IMR-90 (cell line): ENCODE results near the gene IFI44L. TPM values are rescaled to one million over a fixed set of nuclear protein-coding genes. Genes with fewer than 3 reads are reported as not detected.

Source experiments
- ATAC-seq: fragments of 200-7000 bp; cut with Tn5 transposase; 2 replicates; pipeline ENCODE4 v1.9.1; 2020; ENCODE audit warnings: low read depth, mild to moderate bottlenecking, moderate library complexity
- BruUV-seq: library from RNA; stranded (reverse); fragments of 400-500 nt; replicated peaks from 2 replicates; lab custom pipeline; 2021; lab: Mats Ljungman, UMichigan
- CTCF ChIA-PET: fragments of 300-600 bp; formaldehyde crosslinking; extraction: SDS; loops from one replicate; lab custom pipeline; 2021; ENCODE audit warnings: antibody characterized with exemption; lab: Yijun Ruan, JAX
- POLR2A ChIA-PET: fragments of 300-600 bp; sonication (Branson Sonifier 250); formaldehyde crosslinking; loops from one replicate; lab custom pipeline; 2022; ENCODE audit warnings: antibody characterized with exemption; ENCODE audit not compliant: unreplicated experiment; lab: Charles Lee
- DNase-seq: peaks from one replicate; pipeline ENCODE4 v3.0.0; 2013
- H2AFZ ChIP-seq: replicated peaks from 2 replicates; pipeline ENCODE3; 2013; ENCODE audit warnings: low read length, mild to moderate bottlenecking; ENCODE audit not compliant: poor library complexity
- H2AK5ac ChIP-seq: 2 replicates; pipeline ENCODE4 v1.6.1; 2013; ENCODE audit warnings: low read depth, low read length, inconsistent platforms
- H2AK9ac ChIP-seq: replicated peaks from 2 replicates; pipeline ENCODE3; 2013; ENCODE audit warnings: mild to moderate bottlenecking, low read depth, low read length, moderate library complexity; ENCODE audit not compliant: poor library complexity
- H2BK120ac ChIP-seq: 2 replicates; pipeline ENCODE4 v1.6.1; 2013; ENCODE audit warnings: low read depth, low read length, inconsistent platforms
- H2BK15ac ChIP-seq: 3 replicates; pipeline ENCODE4 v1.6.1; 2013; ENCODE audit warnings: low read depth, low read length, inconsistent platforms
- H2BK20ac ChIP-seq: 2 replicates; pipeline ENCODE4 v1.6.1; 2013; ENCODE audit warnings: low read depth, mild to moderate bottlenecking, inconsistent platforms, low read length, moderate library complexity
- H2BK5ac ChIP-seq: 2 replicates; pipeline ENCODE4 v1.6.1; 2013; ENCODE audit warnings: mild to moderate bottlenecking, low read depth, low read length, inconsistent platforms; ENCODE audit not compliant: poor library complexity, severe bottlenecking
- H3K14ac ChIP-seq: replicated peaks from 2 replicates; pipeline ENCODE4 v1.6.1; 2013; ENCODE audit warnings: low read depth, low read length, inconsistent platforms
- H3K18ac ChIP-seq: 2 replicates; pipeline ENCODE4 v1.6.1; 2013; ENCODE audit warnings: low read depth, low read length, control low read depth
- H3K23ac ChIP-seq: 2 replicates; pipeline ENCODE4 v1.6.1; 2013; ENCODE audit warnings: low read depth, low read length, inconsistent platforms
- H3K27ac ChIP-seq: 2 replicates; pipeline ENCODE4 v1.5.1; 2013; ENCODE audit warnings: mild to moderate bottlenecking, control low read depth, low read length; ENCODE audit not compliant: insufficient read depth
- H3K27me3 ChIP-seq: 2 replicates; pipeline ENCODE4 v1.6.1; 2013; ENCODE audit warnings: low read length; ENCODE audit not compliant: control insufficient read depth, insufficient read depth
- H3K36me3 ChIP-seq: 2 replicates; pipeline ENCODE4 v1.6.1; 2013; ENCODE audit warnings: low read length, mixed read lengths; ENCODE audit not compliant: control insufficient read depth, insufficient read depth
- H3K4ac ChIP-seq: 2 replicates; pipeline ENCODE4 v1.6.1; 2013; ENCODE audit warnings: low read depth, low read length, inconsistent platforms
- H3K4me1 ChIP-seq: 2 replicates; pipeline ENCODE4 v1.6.1; 2013; ENCODE audit warnings: low read length, mixed read lengths; ENCODE audit not compliant: control insufficient read depth, insufficient read depth
- H3K4me2 ChIP-seq: 2 replicates; pipeline ENCODE4 v1.6.1; 2013; ENCODE audit warnings: low read depth, mild to moderate bottlenecking, control low read depth, low read length, moderate library complexity
- H3K4me3 ChIP-seq: 2 replicates; pipeline ENCODE4 v1.5.1; 2013; ENCODE audit warnings: low read depth, mild to moderate bottlenecking, control low read depth, low read length, moderate library complexity; ENCODE audit not compliant: insufficient read depth
- H3K56ac ChIP-seq: 2 replicates; pipeline ENCODE4 v1.6.1; 2013; ENCODE audit warnings: low read length, inconsistent platforms; ENCODE audit not compliant: insufficient read depth; ENCODE audit errors: extremely low read depth
- H3K79me1 ChIP-seq, 2 experiments: 2 replicates each; pipeline ENCODE4 v1.6.1; 2013; ENCODE audit warnings: low read length in 2 of 2, inconsistent platforms in 1 of 2, low read depth in 1 of 2
- H3K9ac ChIP-seq: 2 replicates; pipeline ENCODE4 v1.6.1; 2013; ENCODE audit warnings: low read depth, low read length, control low read depth
- H3K9me1 ChIP-seq: 2 replicates; pipeline ENCODE4 v1.6.1; 2013; ENCODE audit warnings: low read length, inconsistent platforms; ENCODE audit not compliant: insufficient read depth
- H3K9me3 ChIP-seq: 2 replicates; pipeline ENCODE4 v1.6.1; 2013; ENCODE audit warnings: low read length; ENCODE audit not compliant: control insufficient read depth, insufficient read depth
- H4K20me1 ChIP-seq: 2 replicates; pipeline ENCODE4 v1.6.1; 2013; ENCODE audit warnings: low read length, inconsistent platforms; ENCODE audit not compliant: insufficient read depth
- H4K5ac ChIP-seq: 2 replicates; pipeline ENCODE4 v1.6.1; 2013; ENCODE audit warnings: mild to moderate bottlenecking, low read depth, low read length, control low read depth
- H4K8ac ChIP-seq, 2 experiments: 2 replicates each; pipeline ENCODE4 v1.6.1; 2013; ENCODE audit warnings: low read depth in 2 of 2, low read length in 2 of 2, control low read depth in 1 of 2, inconsistent platforms in 1 of 2
- H4K91ac ChIP-seq: 2 replicates; pipeline ENCODE4 v1.6.1; 2013; ENCODE audit warnings: low read depth, low read length, inconsistent platforms; ENCODE audit not compliant: insufficient read depth
- BHLHE40 ChIP-seq: fragments of 150-350 bp; IDR thresholded peaks from 2 replicates; pipeline ENCODE4 v1.6.1; 2016; ENCODE audit warnings: mild to moderate bottlenecking, low read depth, low read length
- CEBPB ChIP-seq: IDR thresholded peaks from 2 replicates; pipeline ENCODE4 v1.6.1; 2012; ENCODE audit warnings: low read depth, low read length, improper control_type of control experiment
- CHD1 ChIP-seq: IDR thresholded peaks from 2 replicates; pipeline ENCODE4 v1.6.1; 2012; ENCODE audit warnings: low read depth, low read length, improper control_type of control experiment
- CTCF ChIP-seq: conservative IDR thresholded peaks from 2 replicates; pipeline ENCODE4 v1.5.1; 2012; ENCODE audit warnings: mild to moderate bottlenecking, low read depth, low read length, improper control_type of control experiment
- ELK1 ChIP-seq: fragments of 150-350 bp; IDR thresholded peaks from 2 replicates; pipeline ENCODE4 v1.6.1; 2016; ENCODE audit warnings: low read depth, mild to moderate bottlenecking, low read length, moderate library complexity, borderline replicate concordance
- FOS ChIP-seq: fragments of 150-350 bp; IDR thresholded peaks from 2 replicates; pipeline ENCODE4 v1.6.1; 2016; ENCODE audit warnings: low read depth, low read length
- MAFK ChIP-seq: IDR thresholded peaks from 2 replicates; pipeline ENCODE4 v1.6.1; 2012; ENCODE audit warnings: low read depth, low read length, improper control_type of control experiment
- MAZ ChIP-seq: IDR thresholded peaks from 2 replicates; pipeline ENCODE4 v1.6.1; 2012; ENCODE audit warnings: low read depth, mild to moderate bottlenecking, low read length, improper control_type of control experiment, moderate library complexity, borderline replicate concordance
- MXI1 ChIP-seq: IDR thresholded peaks from 2 replicates; pipeline ENCODE4 v1.6.1; 2012; ENCODE audit warnings: low read depth, mild to moderate bottlenecking, low read length, moderate library complexity, borderline replicate concordance
- NFE2L2 ChIP-seq: fragments of 150-350 bp; IDR thresholded peaks from 2 replicates; pipeline ENCODE4 v1.6.1; 2016; ENCODE audit warnings: low read depth, mild to moderate bottlenecking, low read length
- POLR2A ChIP-seq: IDR thresholded peaks from 2 replicates; pipeline ENCODE4 v1.6.1; 2012; ENCODE audit warnings: mild to moderate bottlenecking, low read depth, low read length
- RAD21 ChIP-seq: IDR thresholded peaks from 2 replicates; pipeline ENCODE4 v1.6.1; 2012; ENCODE audit warnings: low read length, improper control_type of control experiment
- RCOR1 ChIP-seq: IDR thresholded peaks from 2 replicates; pipeline ENCODE4 v1.6.1; 2012; ENCODE audit warnings: mild to moderate bottlenecking, low read length, improper control_type of control experiment; ENCODE audit not compliant: insufficient replicate concordance
- RFX5 ChIP-seq: IDR thresholded peaks from 2 replicates; pipeline ENCODE4 v1.8.0; 2012; ENCODE audit warnings: low read depth, mild to moderate bottlenecking, low read length, moderate library complexity
- SMC3 ChIP-seq: fragments of 150-350 bp; IDR thresholded peaks from 2 replicates; pipeline ENCODE4 v1.6.1; 2016; ENCODE audit warnings: low read depth, mild to moderate bottlenecking, antibody characterized with exemption, low read length, moderate library complexity
- USF2 ChIP-seq: fragments of 150-350 bp; IDR thresholded peaks from 2 replicates; pipeline ENCODE4 v1.6.1; 2017; ENCODE audit warnings: mild to moderate bottlenecking, antibody characterized with exemption, low read length, low read depth
- dilution Hi-C: fragments of 300-500 bp; cut with HindIII; formaldehyde crosslinking; loops from one replicate; pipeline ENCODE4 v1.14.3; 2018; ENCODE audit warnings: low sequenced_read_pairs; ENCODE audit not compliant: unreplicated experiment
- in situ Hi-C: fragments of 300-500 bp; cut with MboI; formaldehyde crosslinking; loops from 3 replicates; pipeline ENCODE4 v1.14.3; 2019; ENCODE audit warnings: low sequenced_read_pairs, inconsistent platforms, mixed read lengths
- intact Hi-C: fragments of 100-400 bp; cut with micrococcal nuclease; formaldehyde crosslinking; loops from 2 replicates; pipeline ENCODE4 v1.10.0; 2022
- polyA plus RNA-seq, 3 experiments: library from polyadenylated mRNA; depleted of rRNA; stranded (reverse); fragments of >200 nt; gene quantifications; 2 replicates each; pipeline ENCODE4 v1.2.3, GENCODE V29; 2012; ENCODE audit warnings: low replicate concordance in 1 of 3
- total RNA-seq: library from RNA; depleted of rRNA; stranded (reverse); fragments of >200 nt; gene quantifications from 2 replicates; pipeline ENCODE4 v1.2.3, GENCODE V29; 2012

The IFI44L gene
- total and polyA plus RNA-seq, 2 of the 4 experiments (the other 2 are of a cell fraction): 0.18 to 0.19 TPM

DNA sequence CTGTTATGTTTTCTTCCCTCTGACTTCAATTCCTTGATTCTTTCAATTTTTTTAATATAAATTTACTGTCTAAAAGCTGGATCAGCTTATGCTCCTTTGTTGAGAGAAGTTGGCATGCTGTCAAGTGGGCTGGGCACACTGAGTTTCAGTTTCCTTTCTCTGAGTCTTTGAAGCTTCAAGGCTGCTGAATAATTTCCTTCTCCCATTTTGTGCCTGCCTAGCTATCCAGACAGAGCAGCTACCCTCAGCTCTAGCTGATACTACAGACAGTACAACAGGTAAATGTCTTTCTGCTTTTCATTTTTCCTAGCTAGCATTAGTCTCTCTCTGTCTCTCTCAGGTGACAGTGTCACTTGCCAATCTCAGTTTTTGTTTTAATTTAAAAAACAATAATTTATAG lies 29.4 kb downstream of the IFI44L start, which contains the start of gene IFI44:
Gene IFI44 (plus strand): TSS at position 204 of the 400 bp plus-strand sequence. CDS start 365 bp downstream, outside the sequence.
- H2AK9ac ChIP-seq: no peak within 1 kb of the TSS
- in situ Hi-C loops (no loop called here), dilution Hi-C loops (no loop called here), intact Hi-C loops (no loop called here)
- DNase-seq: peak; percentile 77
- no peak within 1 kb of the TSS for H2BK15ac ChIP-seq
- H3K4me2 ChIP-seq: peak within 1 kb of the TSS; percentile 72
- H3K9me1 ChIP-seq: no peaks in the 10 kb centered on the region
- CTCF ChIA-PET: interaction anchor here (1.1 kb wide), 1 partner anchor 32 kb away, joined by 5 read pairs; no protein-coding TSS in a partner anchor
- TF ChIP-seq MXI1 (no peak), FOS (no peak), RFX5 (no peak), CEBPB (no peak), BHLHE40 (no peak), NFE2L2 (no peak), CTCF (no peak), RAD21 (no peak), ELK1 (no peak), MAZ (no peak), USF2 (no peak), SMC3 (no peak), MAFK (no peak), CHD1 (no peak), RCOR1 (no peak), POLR2A (no peak)
- H3K4me3 ChIP-seq: peak within 1 kb of the TSS; percentile 2; the same call in 1 of the 2 replicates
- POLR2A ChIA-PET: interaction anchor here (0.6 kb wide), 1 partner anchor 24 kb away, joined by 5 read pairs; no protein-coding TSS in a partner anchor
- H3K27ac ChIP-seq: no peak within 1 kb of the TSS
- no peaks in the 10 kb centered on the region for H3K4me1 ChIP-seq
- H4K8ac ChIP-seq: peak within 1 kb of the TSS in 1 of 2 experiments; percentile 74; a peak in 3 of 4 replicates
- no peaks in the 10 kb centered on the region for H4K20me1 ChIP-seq
- no peaks in the 10 kb centered on the region for H3K9me3 ChIP-seq
- no peak within 1 kb of the TSS for H3K23ac ChIP-seq
- peak within 1 kb of the TSS; percentile 19 for H2AFZ ChIP-seq
- no peak within 1 kb of the TSS; the same call in 1 of the 2 replicates for H3K18ac ChIP-seq
- no peak within 1 kb of the TSS for H3K9ac ChIP-seq
- H4K5ac ChIP-seq: no peak within 1 kb of the TSS; the same call in 1 of the 2 replicates
- H3K4ac ChIP-seq: peak within 1 kb of the TSS; percentile 61; the same call in 1 of the 2 replicates
- no peaks in the 10 kb centered on the region for H3K27me3 ChIP-seq
- no peak within 1 kb of the TSS for H2BK20ac ChIP-seq
- no peak within 1 kb of the TSS for H2BK5ac ChIP-seq
- H2AK5ac ChIP-seq: no peak within 1 kb of the TSS
- H3K56ac ChIP-seq: no peak within 1 kb of the TSS
- no peaks in the 10 kb centered on the region for H3K36me3 ChIP-seq
- no peak within 1 kb of the TSS for H4K91ac ChIP-seq
- ATAC-seq: peak; percentile 85
- BruUV-seq: no TSS peak
- H3K79me1 ChIP-seq: no peaks in the 10 kb centered on the region
- H2BK120ac ChIP-seq: no peak within 1 kb of the TSS
- peak within 1 kb of the TSS; percentile 73 for H3K14ac ChIP-seq
